HG03097 (cell line): ENCODE results near the gene MYPN.

ENCODE experiments used
- ATAC-seq: cut with Tn5 transposase; IDR thresholded peaks from one replicate; pipeline ENCODE4 v1.9.1; 2021; ENCODE audit not compliant: unreplicated experiment, low FRiP score

Gene MYPN

DNA sequence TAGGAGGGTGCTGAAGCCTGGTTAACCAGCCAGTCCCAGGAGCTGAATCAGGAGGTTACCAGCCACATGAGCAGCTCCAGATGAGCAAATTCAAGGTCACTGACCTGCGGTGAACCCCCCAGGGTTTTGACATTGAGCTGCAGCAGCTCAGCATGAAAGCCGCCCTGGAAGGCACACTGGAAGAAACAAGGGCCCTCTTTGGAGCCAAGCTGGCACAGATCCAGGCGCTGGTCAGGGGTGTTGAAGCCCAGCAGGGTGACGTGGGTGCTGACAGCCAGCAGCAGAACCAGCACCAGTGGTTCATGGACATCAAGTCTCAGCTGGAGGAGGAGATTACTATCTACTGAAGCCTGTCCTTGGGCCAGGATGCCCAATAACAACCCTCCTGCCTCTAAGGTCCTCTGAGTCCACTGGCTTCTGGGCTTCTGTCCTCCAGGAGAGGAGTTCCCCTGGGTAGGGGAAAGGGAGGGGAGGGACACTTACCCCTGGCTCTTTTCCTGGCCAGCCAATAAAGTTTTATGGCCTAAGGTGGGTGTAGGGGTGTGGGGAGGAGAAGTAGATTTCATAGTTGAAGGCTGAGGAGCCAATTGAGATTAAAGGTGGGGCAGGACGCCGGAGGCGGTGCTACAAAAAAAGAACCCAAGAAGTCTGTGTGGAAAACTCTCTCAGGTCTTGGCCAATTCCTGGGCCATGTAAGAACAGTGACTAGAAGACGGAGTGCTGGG lies 152.0 kb downstream of the MYPN start:
- no peak for ATAC-seq
